Trophoblast cell (in vitro differentiated cells and primary cell): ENCODE measurements around the gene TIGAR.

Source experiments
- DNase-seq, 2 donors: peaks; one replicate each; pipeline ENCODE4 v3.0.0-alpha.2; 2016
- H2AFZ ChIP-seq: 2 replicates; pipeline ENCODE4 v1.6.1; 2013; ENCODE audit warnings: low read length, moderate library complexity, mild to moderate bottlenecking; ENCODE audit not compliant: insufficient read depth, poor library complexity
- H2AK5ac ChIP-seq: 2 replicates; pipeline ENCODE4 v1.6.1; 2013; ENCODE audit warnings: mild to moderate bottlenecking, low read length
- H2BK120ac ChIP-seq: 2 replicates; pipeline ENCODE4 v1.6.1; 2013; ENCODE audit warnings: low read length, mild to moderate bottlenecking, moderate library complexity; ENCODE audit not compliant: insufficient read depth, poor library complexity
- H2BK12ac ChIP-seq: 2 replicates; pipeline ENCODE4 v1.6.1; 2013; ENCODE audit warnings: mild to moderate bottlenecking, low read length, moderate library complexity
- H2BK5ac ChIP-seq: 2 replicates; pipeline ENCODE4 v1.6.1; 2013; ENCODE audit warnings: low read length, low read depth, moderate library complexity, mild to moderate bottlenecking; ENCODE audit not compliant: poor library complexity
- H3K14ac ChIP-seq: 2 replicates; pipeline ENCODE4 v1.6.1; 2013; ENCODE audit warnings: mild to moderate bottlenecking, low read length
- H3K18ac ChIP-seq: 2 replicates; pipeline ENCODE4 v1.6.1; 2013; ENCODE audit warnings: mild to moderate bottlenecking, low read length
- H3K23ac ChIP-seq: 2 replicates; pipeline ENCODE4 v1.6.1; 2013; ENCODE audit warnings: low read length
- H3K27ac ChIP-seq: 2 replicates; pipeline ENCODE4 v1.5.1; 2013; ENCODE audit warnings: low read depth, mild to moderate bottlenecking, inconsistent platforms, low read length, moderate library complexity
- H3K27me3 ChIP-seq: 2 replicates; pipeline ENCODE4 v1.6.1; 2013; ENCODE audit warnings: inconsistent platforms, mild to moderate bottlenecking, low read length, moderate library complexity; ENCODE audit not compliant: insufficient read depth
- H3K36me3 ChIP-seq, 2 experiments: 1 replicate in 1 of 2; 2 replicates in 1 of 2; pipeline ENCODE4 v1.6.1; 2013; ENCODE audit warnings: low read length in 2 of 2, mild to moderate bottlenecking in 2 of 2, moderate library complexity in 1 of 2; ENCODE audit not compliant: insufficient read depth in 2 of 2, control insufficient read depth in 1 of 2
- H3K4ac ChIP-seq: 2 replicates; pipeline ENCODE4 v1.6.1; 2013; ENCODE audit warnings: low read depth, mild to moderate bottlenecking, low read length, moderate library complexity
- H3K4me1 ChIP-seq, 2 experiments: 1 replicate in 1 of 2; 2 replicates in 1 of 2; pipeline ENCODE4 v1.6.1; 2013; ENCODE audit warnings: low read length in 2 of 2, mild to moderate bottlenecking in 2 of 2, moderate library complexity in 1 of 2; ENCODE audit not compliant: insufficient read depth in 2 of 2, control insufficient read depth in 1 of 2
- H3K4me2 ChIP-seq: 2 replicates; pipeline ENCODE4 v1.6.1; 2013; ENCODE audit warnings: inconsistent platforms, mild to moderate bottlenecking, low read length, moderate library complexity
- H3K4me3 ChIP-seq: 2 replicates; pipeline ENCODE4 v1.5.1; 2013; ENCODE audit warnings: mild to moderate bottlenecking, low read depth, low read length, inconsistent platforms
- H3K79me1 ChIP-seq: one replicate; pipeline ENCODE4 v1.6.1; 2013; ENCODE audit warnings: low read length
- H3K79me2 ChIP-seq: 2 replicates; pipeline ENCODE4 v1.6.1; 2013; ENCODE audit warnings: low read length, mild to moderate bottlenecking; ENCODE audit not compliant: control insufficient read depth, insufficient read depth, poor library complexity
- H3K9ac ChIP-seq: 2 replicates; pipeline ENCODE4 v1.6.1; 2013; ENCODE audit warnings: mild to moderate bottlenecking, low read length
- H3K9me3 ChIP-seq: 2 replicates; pipeline ENCODE4 v1.6.1; 2013; ENCODE audit warnings: low read depth, mild to moderate bottlenecking, control low read depth, inconsistent platforms, low read length; ENCODE audit not compliant: insufficient read depth
- H4K12ac ChIP-seq: 2 replicates; pipeline ENCODE4 v1.6.1; 2013; ENCODE audit warnings: low read depth, mild to moderate bottlenecking, low read length, moderate library complexity
- H4K8ac ChIP-seq: 2 replicates; pipeline ENCODE4 v1.6.1; 2013; ENCODE audit warnings: low read depth, mild to moderate bottlenecking, low read length, moderate library complexity
- H4K91ac ChIP-seq: one replicate; pipeline ENCODE4 v1.6.1; 2013; ENCODE audit warnings: low read depth, mild to moderate bottlenecking, low read length, moderate library complexity
- WGBS: extraction: QIAGEN DNeasy Blood & Tissue Kit; methylation state at CpG from one replicate; pipeline ENCODE4 v1.1.7; 2013; ENCODE audit warnings: missing lambda C conversion rate; ENCODE audit not compliant: insufficient read length, insufficient coverage; ENCODE audit errors: extremely low coverage; 5-methylcytosine and 5-hydroxymethylcytosine counted together

TIGAR gene

DNA sequence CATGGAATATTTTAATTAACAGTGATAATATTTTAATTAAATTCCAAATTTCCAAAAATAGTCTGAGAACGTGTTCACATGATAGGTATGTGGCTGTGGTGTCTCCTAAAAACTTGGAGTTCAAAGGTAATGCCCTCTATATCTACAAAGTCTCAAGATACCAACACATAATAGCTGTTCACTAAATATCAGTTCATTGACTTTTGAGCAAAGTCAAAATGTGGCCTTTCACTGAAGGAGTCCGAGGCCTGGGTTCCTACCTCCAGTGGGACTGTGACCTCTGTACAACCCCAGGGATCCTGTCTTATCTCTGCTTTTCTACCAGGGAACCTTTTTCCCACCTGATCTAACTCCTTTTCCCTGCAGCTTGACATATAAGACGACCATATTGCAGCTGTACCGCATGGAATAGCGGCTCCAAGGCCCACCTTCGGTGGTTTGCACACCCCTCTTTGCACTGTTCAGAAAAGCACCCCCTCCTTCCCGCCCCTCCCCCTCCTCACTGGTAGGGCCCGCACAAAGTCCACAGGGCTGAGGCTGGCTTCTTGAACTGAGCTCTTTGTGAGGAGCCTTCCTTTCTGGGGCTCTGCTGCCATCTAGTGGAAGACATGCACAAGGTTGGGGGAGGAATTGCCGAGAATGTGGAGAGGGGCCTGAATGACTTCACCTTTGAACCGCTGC is 44.3 kb upstream of the TIGAR start:
- no peak overlapping the region for H2AK5ac ChIP-seq
- H3K4me1 ChIP-seq = peaks cover 18 to 36% of the 10 kb centered on the region in 2 experiments
- no peak overlapping the region for H4K8ac ChIP-seq
- no peak overlapping the region for H3K27ac ChIP-seq
- no peak overlapping the region for H3K23ac ChIP-seq
- H4K12ac ChIP-seq = no peak overlapping the region
- H2BK12ac ChIP-seq = no peak overlapping the region
- H3K9me3 ChIP-seq = no peaks in the 10 kb centered on the region
- no CpG with 5 or more reads among the region's 10 CpGs for WGBS
- no peak overlapping the region for H2BK120ac ChIP-seq
- no peak overlapping the region for H2AFZ ChIP-seq
- no peak overlapping the region for H3K9ac ChIP-seq
- H4K91ac ChIP-seq = no peak overlapping the region
- no peak overlapping the region for H3K4me3 ChIP-seq
- H3K79me1 ChIP-seq = peaks cover 31% of the 10 kb centered on the region
- no peak overlapping the region for H3K18ac ChIP-seq
- no peak overlapping the region for H2BK5ac ChIP-seq
- peak overlapping the region; percentile 94 for H3K4me2 ChIP-seq
- H3K14ac ChIP-seq = no peak overlapping the region
- H3K27me3 ChIP-seq = peaks cover 6% of the 10 kb centered on the region
- H3K36me3 ChIP-seq = peaks cover 32 to 47% of the 10 kb centered on the region in 2 experiments
- H3K79me2 ChIP-seq = peaks cover 15% of the 10 kb centered on the region
- peak; percentile 48 to 85 for DNase-seq
- H3K4ac ChIP-seq = no peak overlapping the region

DNA sequence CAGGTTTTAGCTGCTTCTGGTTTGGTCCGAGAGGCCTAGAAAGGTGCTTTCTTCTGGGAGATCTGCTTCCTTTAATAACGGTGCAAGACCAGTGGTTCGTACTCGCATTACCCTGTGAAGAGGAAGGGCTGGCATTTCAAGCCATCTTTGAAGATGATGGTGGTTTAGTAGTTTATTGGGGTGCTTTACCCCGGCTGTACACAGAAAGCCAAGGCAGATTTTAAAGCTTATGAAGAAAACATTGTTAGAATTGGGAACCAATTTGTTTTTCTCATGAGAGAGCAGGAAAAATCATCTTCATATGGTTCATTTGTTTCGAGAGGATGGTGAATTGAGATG is 43.8 kb upstream of the TIGAR start:
- no peak overlapping the region for H3K4ac ChIP-seq
- H3K23ac ChIP-seq = no peak overlapping the region
- no peak for DNase-seq
- H3K9me3 ChIP-seq = no peaks in the 10 kb centered on the region
- H2AFZ ChIP-seq = no peak overlapping the region
- H3K9ac ChIP-seq = no peak overlapping the region
- H3K18ac ChIP-seq = no peak overlapping the region
- WGBS = no CpG with 5 or more reads among the region's 6 CpGs
- H3K4me2 ChIP-seq = no peak overlapping the region
- H4K91ac ChIP-seq = no peak overlapping the region
- peaks cover 6% of the 10 kb centered on the region for H3K27me3 ChIP-seq
- H3K14ac ChIP-seq = no peak overlapping the region
- no peak overlapping the region for H4K12ac ChIP-seq
- no peak overlapping the region for H2BK5ac ChIP-seq
- peaks cover 37 to 52% of the 10 kb centered on the region in 2 experiments for H3K36me3 ChIP-seq
- peaks cover 16 to 35% of the 10 kb centered on the region in 2 experiments for H3K4me1 ChIP-seq
- no peak overlapping the region for H3K27ac ChIP-seq
- H3K79me2 ChIP-seq = peaks cover 15% of the 10 kb centered on the region
- H3K79me1 ChIP-seq = peaks cover 29% of the 10 kb centered on the region
- no peak overlapping the region for H2BK12ac ChIP-seq
- H2BK120ac ChIP-seq = no peak overlapping the region
- H4K8ac ChIP-seq = no peak overlapping the region
- H2AK5ac ChIP-seq = no peak overlapping the region
- H3K4me3 ChIP-seq = no peak overlapping the region

- Histone ChIP-seq H3K14ac (no peak overlapping the region), H3K27ac (no peak overlapping the region), H4K8ac (no peak overlapping the region), H2BK120ac (no peak overlapping the region), H3K9ac (no peak overlapping the region), H2AFZ (no peak overlapping the region), H3K4me2 (no peak overlapping the region), H4K91ac (no peak overlapping the region), H3K4me1 (peaks cover 9 to 28% of the 10 kb centered on the region in 2 experiments), H3K36me3 (peaks cover 44 to 59% of the 10 kb centered on the region in 2 experiments), H2AK5ac (no peak overlapping the region), H3K4ac (no peak overlapping the region), H3K18ac (no peak overlapping the region), H2BK12ac (no peak overlapping the region), H3K79me1 (peaks cover 23% of the 10 kb centered on the region), H3K79me2 (peaks cover 13% of the 10 kb centered on the region), H3K27me3 (peaks cover 3% of the 10 kb centered on the region), H4K12ac (no peak overlapping the region), H2BK5ac (no peak overlapping the region), H3K4me3 (no peak overlapping the region), H3K9me3 (peaks cover 3% of the 10 kb centered on the region), H3K23ac (no peak overlapping the region)
- no CpG with 5 or more reads among the region's 3 CpGs for WGBS
- no peak for DNase-seq
These were observed 43.2 kb upstream of the TIGAR start for GRCh38 chr12:4277857-4278256.

DNA sequence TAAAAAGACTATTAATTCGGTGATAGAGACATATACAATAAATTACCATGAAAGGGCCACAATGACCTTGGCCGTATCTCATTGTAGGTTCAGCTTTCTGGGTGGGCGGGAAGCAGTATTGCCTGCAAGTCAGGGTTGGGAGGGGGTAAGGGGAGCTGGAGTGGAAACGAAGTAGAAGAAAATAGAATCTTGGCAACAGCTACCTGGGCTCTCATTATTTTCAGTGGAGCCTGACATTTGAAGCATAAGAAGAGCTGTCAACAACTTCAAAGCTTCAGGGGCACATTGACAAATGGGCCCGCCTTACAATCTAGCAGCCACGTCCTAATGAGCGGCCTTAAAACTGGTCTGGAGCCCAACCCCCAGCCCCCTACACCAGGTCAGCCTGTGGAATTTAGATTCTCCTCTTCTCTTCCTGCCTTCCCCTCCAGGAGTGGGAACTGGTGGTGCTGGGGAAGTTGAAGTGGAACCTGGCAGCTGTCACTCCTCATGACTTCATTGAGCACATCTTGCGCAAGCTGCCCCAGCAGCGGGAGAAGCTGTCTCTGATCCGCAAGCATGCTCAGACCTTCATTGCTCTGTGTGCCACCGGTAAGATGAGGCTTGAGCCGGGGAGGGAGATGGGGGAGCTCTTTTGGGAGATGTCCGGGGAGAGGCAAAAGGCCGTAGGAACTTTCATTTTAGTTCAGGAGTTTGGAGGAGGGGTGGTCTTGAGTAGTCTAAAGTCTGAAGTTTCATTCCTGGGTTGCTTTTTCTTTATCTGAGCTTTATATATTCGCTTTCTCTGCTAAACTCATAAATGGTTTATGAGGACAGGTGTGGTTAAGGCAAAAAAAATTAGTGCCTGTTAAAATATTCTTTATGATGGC is 42.5 kb upstream of the TIGAR start:
- Histone ChIP-seq H2BK5ac (no peak overlapping the region), H2AFZ (no peak overlapping the region), H4K91ac (no peak overlapping the region), H2AK5ac (no peak overlapping the region), H3K79me1 (peaks cover 20% of the 10 kb centered on the region), H3K4me1 (peaks cover 8 to 26% of the 10 kb centered on the region in 2 experiments), H3K9ac (no peak overlapping the region), H4K8ac (no peak overlapping the region), H3K79me2 (peaks cover 13% of the 10 kb centered on the region), H3K9me3 (peaks cover 3% of the 10 kb centered on the region), H3K4ac (no peak overlapping the region), H3K18ac (no peak overlapping the region), H3K14ac (no peak overlapping the region), H2BK12ac (no peak overlapping the region), H3K27ac (no peak overlapping the region), H3K27me3 (peaks cover 3% of the 10 kb centered on the region), H3K4me2 (peak overlapping the region; percentile 14), H3K4me3 (no peak overlapping the region), H4K12ac (no peak overlapping the region), H3K36me3 (peaks cover 51 to 66% of the 10 kb centered on the region in 2 experiments), H3K23ac (no peak overlapping the region), H2BK120ac (no peak overlapping the region)
- WGBS = no CpG with 5 or more reads among the region's 15 CpGs
- DNase-seq = peak in 1 of 2 donors; percentile 15
